ENCODE results near the gene MCF2L2. TPM values are rescaled to one million over a fixed set of nuclear protein-coding genes. Genes with fewer than 3 reads are reported as not detected.

Gene MCF2L2
- total and polyA plus RNA-seq, 10 donors, result 0.46 to 37.7 (median 17.6) TPM

GRCh38 chr3:183319371-183319770 lies 109.0 kb downstream of the MCF2L2 start:
- no peak overlapping the region for H3K27ac ChIP-seq

GRCh38 chr3:183318877-183319276 lies 109.5 kb downstream of the MCF2L2 start:
- DNase-seq, result no peak

More at GRCh38 chr3:183319371-183319770, 109.0 kb downstream of the MCF2L2 start:
- H3K4me1 ChIP-seq, result peaks cover 0 to 7% (median 0%) of the 10 kb centered on the region in 6 donors
- intact Hi-C loops (cut with DNase I; ENCODE audit: low total_unique reads), result no loop called here
- no peaks in the 10 kb centered on the region for H3K9me3 ChIP-seq
- H3K36me3 ChIP-seq, result peaks cover 0 to 27% (median 0%) of the 10 kb centered on the region in 6 donors
- H3K27me3 ChIP-seq (replicated peaks in 1 of 7), result no peaks in the 10 kb centered on the region
- no peak for DNase-seq
- TF ChIP-seq CTCF (IDR thresholded peaks at IDR 0.05 in 8 of 11, conservative IDR thresholded peaks at IDR 0.05 in 3 of 11), result no peak
- H3K4me3 ChIP-seq, result no peak overlapping the region

GRCh38 chr3:183317886-183318865 lies 110.2 kb downstream of the MCF2L2 start:
- TF ChIP-seq POLR2A (IDR thresholded peaks at IDR 0.05) (no peak), CTCF (IDR thresholded peaks at IDR 0.05 in 8 of 11, conservative IDR thresholded peaks at IDR 0.05 in 3 of 11) (no peak), POLR2AphosphoS5 (IDR thresholded peaks at IDR 0.05) (no peak)
- Histone ChIP-seq H3K36me3 (peaks cover 0 to 27% (median 0%) of the 10 kb centered on the region in 6 donors), H3K9me3 (no peaks in the 10 kb centered on the region), H3K4me1 (peaks cover 0 to 7% (median 0%) of the 10 kb centered on the region in 6 donors), H3K27me3 (replicated peaks in 1 of 7) (no peaks in the 10 kb centered on the region), H3K4me3 (no peak overlapping the region), H3K27ac (no peak overlapping the region)
- DNase-seq, result no peak
- intact Hi-C loops (cut with DNase I; ENCODE audit: low total_unique reads), result no loop called here
- WGBS, 5 donors, result 87 to 90% (median 90%) methylated on average over 10 of the region's 10 CpGs

More at GRCh38 chr3:183318877-183319276, 109.5 kb downstream of the MCF2L2 start:
- H3K27me3 ChIP-seq (replicated peaks in 1 of 7), result no peaks in the 10 kb centered on the region
- TF ChIP-seq CTCF (IDR thresholded peaks at IDR 0.05 in 8 of 11, conservative IDR thresholded peaks at IDR 0.05 in 3 of 11) (no peak), POLR2A (IDR thresholded peaks at IDR 0.05) (no peak), POLR2AphosphoS5 (IDR thresholded peaks at IDR 0.05) (no peak)
- no peak overlapping the region for H3K27ac ChIP-seq
- 49 to 78% (median 68%) methylated on average over 5 of the region's 5 CpGs for WGBS, 5 donors
- no peak overlapping the region for H3K4me3 ChIP-seq
- peaks cover 0 to 7% (median 0%) of the 10 kb centered on the region in 6 donors for H3K4me1 ChIP-seq
- peaks cover 0 to 27% (median 0%) of the 10 kb centered on the region in 6 donors for H3K36me3 ChIP-seq
- no peaks in the 10 kb centered on the region for H3K9me3 ChIP-seq
- intact Hi-C loops (cut with DNase I; ENCODE audit: low total_unique reads), result no loop called here

- intact Hi-C loops (cut with DNase I; ENCODE audit: low total_unique reads), result no loop called here
- WGBS, 5 donors, result 92 to 95% (median 94%) methylated on average over 8 of the region's 8 CpGs
- no peaks in the 10 kb centered on the region for H3K9me3 ChIP-seq
- H3K27ac ChIP-seq, result no peak overlapping the region
- H3K27me3 ChIP-seq (replicated peaks in 1 of 7), result no peaks in the 10 kb centered on the region
- no peak overlapping the region for H3K4me3 ChIP-seq
- no peak for DNase-seq
- H3K36me3 ChIP-seq, result peaks cover 0 to 18% (median 0%) of the 10 kb centered on the region in 6 donors
- TF ChIP-seq POLR2A (IDR thresholded peaks at IDR 0.05) (no peak), CTCF (IDR thresholded peaks at IDR 0.05 in 8 of 11, conservative IDR thresholded peaks at IDR 0.05 in 3 of 11) (no peak), POLR2AphosphoS5 (IDR thresholded peaks at IDR 0.05) (no peak)
- H3K4me1 ChIP-seq, result peaks cover 0 to 7% (median 0%) of the 10 kb centered on the region in 6 donors
These were observed 111.1 kb downstream of the MCF2L2 start for GRCh38 chr3:183317271-183317670.

Data from spleen (tissue), 11 donors.